ENCODE measurements around the gene SPAG6.

SPAG6 gene

GRCh38 chr10:22318772-22319171 lies 26.5 kb upstream of the SPAG6 start:
- Mint-ChIP-seq H3K4me1 (ENCODE audit: low read depth) (peaks cover 63% of the 10 kb centered on the region), H3K36me3 (ENCODE audit: low read depth) (peaks cover 11% of the 10 kb centered on the region), H3K27me3 (peaks cover 50% of the 10 kb centered on the region), H3K9me3 (no peaks in the 10 kb centered on the region), H3K27ac (no peak overlapping the region), H3K4me3 (peak overlapping the region; percentile 49)

- Mint-ChIP-seq H3K4me1 (ENCODE audit: low read depth) (peaks cover 71% of the 10 kb centered on the region), H3K27me3 (peaks cover 57% of the 10 kb centered on the region), H3K4me3 (peak overlapping the region; percentile 86), H3K36me3 (ENCODE audit: low read depth) (peaks cover 11% of the 10 kb centered on the region), H3K27ac (peak overlapping the region; percentile 91), H3K9me3 (no peaks in the 10 kb centered on the region)
Observed at GRCh38 chr10:22319547-22319979, 25.7 kb upstream of the SPAG6 start.

- peak overlapping the region; percentile 86 for H3K4me3 Mint-ChIP-seq
- no peaks in the 10 kb centered on the region for H3K9me3 Mint-ChIP-seq
- H3K27ac Mint-ChIP-seq = peak overlapping the region; percentile 91
- peaks cover 14% of the 10 kb centered on the region for H3K36me3 Mint-ChIP-seq (ENCODE audit: low read depth)
- H3K4me1 Mint-ChIP-seq (ENCODE audit: low read depth) = peaks cover 71% of the 10 kb centered on the region
- H3K27me3 Mint-ChIP-seq = peaks cover 58% of the 10 kb centered on the region
Observed at GRCh38 chr10:22319980-22320558, 25.2 kb upstream of the SPAG6 start.

- H3K4me1 Mint-ChIP-seq (ENCODE audit: low read depth) = peaks cover 67% of the 10 kb centered on the region
- no peaks in the 10 kb centered on the region for H3K9me3 Mint-ChIP-seq
- peaks cover 53% of the 10 kb centered on the region for H3K27me3 Mint-ChIP-seq
- H3K4me3 Mint-ChIP-seq = peak within 1 kb of the TSS; percentile 94
- peaks cover 15% of the 10 kb centered on the region for H3K36me3 Mint-ChIP-seq (ENCODE audit: low read depth)
- H3K27ac Mint-ChIP-seq = peak within 1 kb of the TSS; percentile 92
Observed at GRCh38 chr10:22320591-22321155, 24.6 kb upstream of the SPAG6 start, which contains the start of gene BMI1. Gene BMI1, plus strand, starts transcription at chr10:22321099. Its CDS starts 5,351 bp downstream, at chr10:22326450.

- H3K36me3 Mint-ChIP-seq (ENCODE audit: low read depth) = peaks cover 20% of the 10 kb centered on the region
- no peaks in the 10 kb centered on the region for H3K9me3 Mint-ChIP-seq
- peak overlapping the region; percentile 83 for H3K4me3 Mint-ChIP-seq
- peaks cover 56% of the 10 kb centered on the region for H3K27me3 Mint-ChIP-seq
- peaks cover 70% of the 10 kb centered on the region for H3K4me1 Mint-ChIP-seq (ENCODE audit: low read depth)
- peak overlapping the region; percentile 88 for H3K27ac Mint-ChIP-seq
Observed at GRCh38 chr10:22321156-22321923, 24.0 kb upstream of the SPAG6 start.

GRCh38 chr10:22321924-22322640 lies 23.2 kb upstream of the SPAG6 start:
- Mint-ChIP-seq H3K27me3 (peaks cover 57% of the 10 kb centered on the region), H3K4me1 (ENCODE audit: low read depth) (peaks cover 71% of the 10 kb centered on the region), H3K36me3 (ENCODE audit: low read depth) (peaks cover 27% of the 10 kb centered on the region), H3K9me3 (no peaks in the 10 kb centered on the region), H3K4me3 (peak overlapping the region; percentile 94), H3K27ac (peak overlapping the region; percentile 92)

GRCh38 chr10:22322641-22323160 lies 22.6 kb upstream of the SPAG6 start:
- peak overlapping the region; percentile 92 for H3K27ac Mint-ChIP-seq
- H3K4me1 Mint-ChIP-seq (ENCODE audit: low read depth) = peaks cover 66% of the 10 kb centered on the region
- peaks cover 60% of the 10 kb centered on the region for H3K27me3 Mint-ChIP-seq
- H3K9me3 Mint-ChIP-seq = no peaks in the 10 kb centered on the region
- H3K36me3 Mint-ChIP-seq (ENCODE audit: low read depth) = peaks cover 32% of the 10 kb centered on the region
- peak overlapping the region; percentile 94 for H3K4me3 Mint-ChIP-seq

- Mint-ChIP-seq H3K36me3 (ENCODE audit: low read depth) (peaks cover 30% of the 10 kb centered on the region), H3K4me1 (ENCODE audit: low read depth) (peaks cover 56% of the 10 kb centered on the region), H3K27ac (no peak overlapping the region), H3K27me3 (peaks cover 53% of the 10 kb centered on the region), H3K4me3 (peak overlapping the region; percentile 94), H3K9me3 (no peaks in the 10 kb centered on the region)
Observed at GRCh38 chr10:22323538-22324305, 21.6 kb upstream of the SPAG6 start.

- Mint-ChIP-seq H3K4me3 (peak overlapping the region; percentile 94), H3K36me3 (ENCODE audit: low read depth) (peaks cover 34% of the 10 kb centered on the region), H3K4me1 (ENCODE audit: low read depth) (peaks cover 50% of the 10 kb centered on the region), H3K9me3 (no peaks in the 10 kb centered on the region), H3K27ac (peak overlapping the region; percentile 76), H3K27me3 (peaks cover 46% of the 10 kb centered on the region)
Observed at GRCh38 chr10:22324413-22324812, 20.9 kb upstream of the SPAG6 start.

GRCh38 chr10:22324893-22325271 lies 20.4 kb upstream of the SPAG6 start:
- Mint-ChIP-seq H3K27me3 (peaks cover 48% of the 10 kb centered on the region), H3K4me3 (peak overlapping the region; percentile 94), H3K4me1 (ENCODE audit: low read depth) (peaks cover 45% of the 10 kb centered on the region), H3K27ac (peak overlapping the region; percentile 76), H3K9me3 (no peaks in the 10 kb centered on the region), H3K36me3 (ENCODE audit: low read depth) (peaks cover 39% of the 10 kb centered on the region)

GRCh38 chr10:22325272-22326144 lies 19.8 kb upstream of the SPAG6 start:
- Mint-ChIP-seq H3K4me3 (peak overlapping the region; percentile 94), H3K9me3 (no peaks in the 10 kb centered on the region), H3K27ac (peak overlapping the region; percentile 76), H3K4me1 (ENCODE audit: low read depth) (peaks cover 41% of the 10 kb centered on the region), H3K36me3 (ENCODE audit: low read depth) (peaks cover 41% of the 10 kb centered on the region), H3K27me3 (peaks cover 44% of the 10 kb centered on the region)

- Mint-ChIP-seq H3K27me3 (peaks cover 44% of the 10 kb centered on the region), H3K27ac (peak overlapping the region; percentile 55), H3K4me3 (peak overlapping the region; percentile 67), H3K9me3 (no peaks in the 10 kb centered on the region), H3K4me1 (ENCODE audit: low read depth) (peaks cover 41% of the 10 kb centered on the region), H3K36me3 (ENCODE audit: low read depth) (peaks cover 45% of the 10 kb centered on the region)
Observed at GRCh38 chr10:22326145-22326702, 19.1 kb upstream of the SPAG6 start.

GRCh38 chr10:22329150-22329549 lies 16.1 kb upstream of the SPAG6 start:
- peaks cover 36% of the 10 kb centered on the region for H3K27me3 Mint-ChIP-seq
- H3K36me3 Mint-ChIP-seq (ENCODE audit: low read depth) = peaks cover 54% of the 10 kb centered on the region
- peaks cover 37% of the 10 kb centered on the region for H3K4me1 Mint-ChIP-seq (ENCODE audit: low read depth)
- no peak overlapping the region for H3K27ac Mint-ChIP-seq
- H3K9me3 Mint-ChIP-seq = peaks cover 4% of the 10 kb centered on the region
- H3K4me3 Mint-ChIP-seq = no peak overlapping the region
